Renal cortex interstitium (tissue), 11 donors: ENCODE results near the gene GZMM. TPM values are rescaled to one million over a fixed set of nuclear protein-coding genes. Genes with fewer than 3 reads are reported as not detected.
"Not testable (repeated sequence)": the region's sequence is repeated elsewhere in the genome, so short reads cannot be mapped to it uniquely, and the experiment has no call there.

ENCODE experiments used
- DNase-seq, 11 donors: peaks; one replicate each; pipeline ENCODE4 v3.0.0-alpha.2; 2013; ENCODE audit warnings: low read depth in 9 of 11, low spot score in 4 of 11; ENCODE audit errors: extremely low read depth in 1 of 11
- polyA plus RNA-seq, 3 donors: library from polyadenylated mRNA; unstranded; fragments of 120-200 nt; gene quantifications; one replicate each; pipeline ENCODE4 v1.2.1, GENCODE V29; 2013; ENCODE audit not compliant: insufficient read length in 3 of 3

Gene GZMM
- polyA plus RNA-seq, 3 donors: 0.29 to 0.53 TPM; not detected in 1

GRCh38 chr19:574658-575526, 31.0 kb downstream of the GZMM start:
- DNase-seq: no peak

DNA sequence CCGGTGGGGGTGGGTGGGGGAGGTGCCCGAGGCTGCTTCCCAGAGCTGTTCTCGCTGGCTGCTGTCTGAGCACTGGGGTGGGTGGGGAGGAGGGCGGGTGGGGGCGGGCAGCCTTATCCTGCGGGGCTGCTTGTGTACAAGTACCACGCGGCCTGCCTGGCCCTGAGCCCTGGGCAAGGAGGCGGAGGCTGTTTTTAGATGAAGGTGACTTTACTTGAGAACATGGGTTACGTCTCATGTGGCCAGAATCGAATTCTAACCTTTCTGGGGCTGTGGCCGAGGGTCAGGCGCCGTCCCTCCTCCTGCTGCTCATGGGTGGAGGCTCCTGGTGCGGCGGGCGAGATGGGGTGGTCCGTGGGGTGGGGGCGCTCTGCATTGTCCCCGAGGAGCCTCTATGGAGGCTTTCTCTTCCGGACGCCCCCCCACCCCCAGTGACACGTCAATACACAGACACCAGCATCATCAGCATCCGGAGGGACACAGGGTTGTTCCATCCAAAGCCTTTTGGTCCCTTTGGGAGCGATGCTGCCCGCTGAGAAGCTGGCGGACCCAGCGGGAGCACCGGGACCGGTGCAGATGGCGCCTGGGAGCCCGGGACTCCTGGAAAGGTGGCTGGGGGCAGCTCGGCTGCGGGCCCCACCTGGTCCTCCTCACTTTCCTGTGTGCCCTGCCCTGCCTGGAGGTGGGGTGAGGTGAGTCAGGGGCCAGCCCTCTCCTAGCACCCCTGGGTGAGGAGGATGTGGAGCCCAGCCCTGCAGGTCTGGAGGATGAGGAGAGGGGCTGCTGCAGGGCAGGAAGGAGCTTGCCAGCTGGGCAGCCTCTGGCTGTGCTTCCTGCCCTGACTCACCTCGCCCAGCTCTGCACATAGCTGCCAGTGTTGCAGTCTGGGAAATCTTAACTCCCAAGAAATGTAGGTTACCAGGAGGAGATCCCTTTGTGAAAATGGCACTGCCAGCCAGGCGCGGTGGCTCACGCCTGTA, 32.0 kb downstream of the GZMM start:
- no peak for DNase-seq

DNA sequence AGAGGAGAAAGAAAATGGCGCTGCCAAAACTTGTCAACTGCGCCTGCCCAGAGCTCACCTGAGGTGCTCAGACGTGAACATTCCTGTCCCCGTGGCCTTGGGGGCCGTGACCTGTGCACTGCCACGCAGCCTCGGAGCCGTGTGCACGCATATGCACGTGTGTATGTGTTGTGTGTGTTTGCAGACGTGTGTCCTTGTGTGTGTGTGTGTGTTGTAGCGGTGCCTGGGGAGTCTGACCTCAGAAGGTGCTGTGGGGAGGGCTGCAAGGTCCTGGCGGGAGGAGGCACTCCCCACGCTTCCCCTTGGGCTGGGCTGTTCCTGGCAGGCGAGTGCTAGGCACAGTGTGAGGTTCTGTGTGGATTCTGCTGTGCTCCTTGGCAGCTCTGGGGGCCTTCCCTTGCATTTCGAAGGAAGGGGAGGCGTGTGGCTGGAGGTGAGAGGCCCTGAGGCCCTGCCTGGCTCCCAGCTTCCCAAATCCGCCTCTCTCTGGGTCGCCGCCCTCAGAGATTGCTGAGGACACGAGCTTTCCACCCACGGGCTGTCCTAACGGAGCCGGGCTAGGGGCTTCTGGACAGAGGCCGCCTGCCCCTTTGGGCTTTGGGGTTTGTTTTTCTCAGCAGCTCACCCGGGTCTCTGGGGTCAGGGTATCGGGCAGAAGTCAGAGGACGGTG, 33.0 kb downstream of the GZMM start:
- no peak for DNase-seq

GRCh38 chr19:577439-578392, 33.9 kb downstream of the GZMM start:
- DNase-seq: no peak

DNA sequence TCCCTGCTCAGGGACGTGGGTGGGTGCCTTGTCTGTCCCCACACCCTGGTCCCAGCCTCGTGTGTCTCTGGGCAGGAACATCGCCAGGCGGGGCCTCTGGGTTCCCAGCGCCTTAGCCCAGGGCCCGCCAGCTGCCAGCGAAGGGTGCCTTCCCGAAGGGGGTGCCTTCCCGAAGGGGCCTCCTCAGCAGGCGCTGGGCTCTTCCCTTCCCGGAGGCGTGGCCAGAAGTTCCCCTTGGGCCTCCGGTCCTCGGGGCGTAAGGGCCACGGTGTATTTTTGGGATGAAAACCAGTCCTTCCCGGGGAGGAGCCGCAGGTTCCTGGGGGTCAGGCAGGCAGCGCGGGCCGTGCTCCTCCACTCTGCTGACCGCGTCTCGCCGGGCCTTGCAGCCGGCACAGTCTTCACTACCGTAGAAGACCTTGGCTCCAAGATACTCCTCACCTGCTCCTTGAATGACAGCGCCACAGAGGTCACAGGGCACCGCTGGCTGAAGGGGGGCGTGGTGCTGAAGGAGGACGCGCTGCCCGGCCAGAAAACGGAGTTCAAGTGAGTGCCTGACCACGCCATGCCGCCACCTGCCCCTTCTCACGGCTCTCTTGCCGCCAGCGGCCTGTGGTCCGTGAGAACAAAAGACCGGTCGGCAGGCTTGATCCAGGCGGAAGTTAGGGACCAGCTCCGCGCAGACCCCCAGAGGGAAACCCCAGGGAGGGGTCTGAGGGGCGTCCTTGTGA, 35.4 kb downstream of the GZMM start:
- DNase-seq: no peak

DNA sequence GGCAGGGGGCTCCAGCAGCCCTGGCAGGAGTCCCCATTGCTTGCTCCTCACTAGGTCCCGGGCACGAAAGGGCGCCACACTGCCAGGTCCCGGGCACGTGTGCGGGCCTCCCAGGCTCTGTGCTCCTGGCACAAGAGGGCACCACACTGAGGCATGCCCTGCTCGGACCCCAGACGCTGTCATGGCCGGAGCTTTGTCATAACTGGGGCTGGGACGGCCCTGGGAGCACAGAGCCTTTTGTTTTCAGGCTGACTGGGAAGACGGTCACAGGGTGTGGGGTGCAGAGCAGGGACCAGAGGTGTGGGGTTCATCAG, 35.9 kb downstream of the GZMM start:
- no peak for DNase-seq

DNA sequence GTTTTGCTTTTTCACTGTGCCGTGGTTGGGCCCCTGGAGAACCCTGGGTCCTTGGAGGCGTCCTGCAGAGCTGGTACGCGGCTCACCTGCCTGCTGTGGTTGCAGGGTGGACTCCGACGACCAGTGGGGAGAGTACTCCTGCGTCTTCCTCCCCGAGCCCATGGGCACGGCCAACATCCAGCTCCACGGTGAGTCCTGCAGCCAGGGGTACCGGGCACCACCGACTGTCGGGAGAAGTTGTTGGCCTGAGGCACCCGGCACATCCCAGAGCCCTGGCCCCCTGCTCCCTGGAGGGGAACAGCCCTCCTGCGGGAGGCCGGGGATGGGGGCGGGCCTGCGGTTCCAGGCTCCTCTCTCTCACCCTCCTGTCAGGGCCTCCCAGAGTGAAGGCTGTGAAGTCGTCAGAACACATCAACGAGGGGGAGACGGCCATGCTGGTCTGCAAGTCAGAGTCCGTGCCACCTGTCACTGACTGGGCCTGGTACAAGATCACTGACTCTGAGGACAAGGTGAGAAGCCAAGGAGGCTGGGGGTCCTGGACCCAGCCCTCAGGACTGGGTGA, 36.5 kb downstream of the GZMM start:
- no peak for DNase-seq

DNA sequence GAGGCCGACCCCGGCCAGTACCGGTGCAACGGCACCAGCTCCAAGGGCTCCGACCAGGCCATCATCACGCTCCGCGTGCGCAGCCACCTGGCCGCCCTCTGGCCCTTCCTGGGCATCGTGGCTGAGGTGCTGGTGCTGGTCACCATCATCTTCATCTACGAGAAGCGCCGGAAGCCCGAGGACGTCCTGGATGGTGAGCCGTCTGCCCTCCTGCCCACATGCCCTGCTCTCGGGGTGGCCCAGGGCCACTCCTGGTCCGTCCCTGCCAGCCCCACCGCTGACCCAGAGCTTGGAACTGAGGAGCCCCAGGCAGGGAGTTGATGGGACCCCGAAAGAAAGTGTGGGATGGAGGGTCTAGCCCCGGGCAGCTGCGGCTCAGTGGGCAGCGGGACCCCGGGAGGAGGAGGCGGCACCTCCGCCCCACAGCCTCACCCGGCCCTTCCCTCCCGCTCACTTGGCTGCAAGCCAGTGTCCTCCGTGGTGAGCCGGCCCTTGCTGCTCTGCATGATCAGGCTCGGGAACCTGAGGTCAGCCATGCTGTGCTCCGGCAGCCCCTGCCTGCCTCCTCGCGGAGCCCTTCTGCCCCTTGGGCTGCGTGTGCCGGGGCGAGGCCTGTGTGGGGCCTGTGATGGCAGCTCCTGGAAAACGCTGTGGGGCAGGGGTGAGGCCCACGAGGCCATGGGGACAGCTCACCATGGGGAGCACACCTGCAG, 37.7 kb downstream of the GZMM start:
- no peak for DNase-seq

- DNase-seq: no peak
Measured at GRCh38 chr19:582497-583197, 38.8 kb downstream of the GZMM start.

DNA sequence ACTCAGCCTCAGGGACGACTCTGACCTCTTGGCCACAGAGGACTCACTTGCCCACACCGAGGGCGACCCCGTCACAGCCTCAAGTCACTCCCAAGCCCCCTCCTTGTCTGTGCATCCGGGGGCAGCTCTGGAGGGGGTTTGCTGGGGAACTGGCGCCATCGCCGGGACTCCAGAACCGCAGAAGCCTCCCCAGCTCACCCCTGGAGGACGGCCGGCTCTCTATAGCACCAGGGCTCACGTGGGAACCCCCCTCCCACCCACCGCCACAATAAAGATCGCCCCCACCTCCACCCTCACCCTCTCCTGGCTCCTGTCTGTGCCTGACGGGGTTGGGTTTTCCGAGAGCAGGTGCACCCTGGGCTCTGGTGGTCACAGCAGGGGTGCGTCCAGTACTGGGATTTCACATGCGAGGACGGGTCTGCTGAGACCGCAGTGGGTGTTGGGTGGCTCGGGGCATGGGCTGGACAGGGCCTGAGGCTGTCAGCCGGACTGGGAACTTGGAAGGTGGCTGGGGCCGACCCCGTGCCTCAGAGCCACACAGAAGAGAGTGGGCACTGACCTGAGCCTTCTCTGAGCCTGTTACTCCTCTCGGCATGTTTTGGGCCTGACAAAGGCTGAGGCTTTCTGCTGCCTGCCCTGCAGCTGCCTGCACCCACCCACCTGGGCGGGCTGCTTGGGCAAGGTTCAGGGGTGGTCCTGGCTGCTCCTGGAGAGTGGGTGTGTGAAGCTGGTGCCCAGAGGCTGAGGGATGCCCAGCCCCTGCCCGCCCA, 39.5 kb downstream of the GZMM start:
- DNase-seq: no peak

- no peak for DNase-seq
Measured at GRCh38 chr19:583968-584239, 40.1 kb downstream of the GZMM start.

GRCh38 chr19:584240-585001, 40.6 kb downstream of the GZMM start:
- DNase-seq: peak in 3 of 11 donors; percentile 33 to 44 (median 44)

GRCh38 chr19:585146-585545, 41.3 kb downstream of the GZMM start:
- DNase-seq: not testable (repeated sequence)

DNA sequence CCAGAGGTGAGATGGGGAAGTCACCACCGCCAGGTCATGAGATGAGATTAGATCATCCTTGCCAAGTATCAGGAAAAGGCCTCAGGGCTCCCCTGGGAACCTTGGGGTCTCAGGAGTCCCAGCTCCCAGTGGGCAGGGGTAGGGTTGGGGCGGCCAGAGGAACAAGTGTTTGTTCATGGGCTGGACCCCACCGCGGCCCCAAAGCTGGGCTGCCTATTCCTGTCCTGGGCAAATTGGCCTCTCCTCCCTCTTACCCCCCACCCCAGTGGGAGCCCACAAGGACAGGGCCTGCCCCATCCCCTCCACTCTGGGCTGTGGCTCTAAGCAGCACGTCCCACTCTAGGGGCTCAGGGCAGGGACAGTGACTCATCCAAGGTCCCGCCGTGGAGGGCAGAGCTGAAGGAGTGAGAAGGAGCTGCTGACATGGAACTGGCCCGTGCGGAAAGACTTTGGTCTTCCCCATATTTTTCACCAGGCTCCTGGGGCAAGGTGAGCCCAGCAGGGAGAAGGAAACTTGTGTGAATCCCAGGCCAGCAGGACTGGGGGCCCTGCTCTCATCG, 41.8 kb downstream of the GZMM start:
- no peak for DNase-seq
